NB4 (cell line): Measurements from ENCODE around the gene SPIB.

ENCODE experiments used
- POLR2A ChIP-seq: IDR thresholded peaks from 2 replicates; pipeline ENCODE4 v1.6.1; 2011; ENCODE audit warnings: mild to moderate bottlenecking; ENCODE audit not compliant: insufficient read length; ENCODE audit errors: extremely low read depth
- TF ChIP-seq, protein P1 (sequence below): IDR thresholded peaks from one replicate; pipeline ENCODE4 v1.5.1; 2012; ENCODE audit warnings: low read depth, low read length
- TF ChIP-seq, protein P2 (sequence below): IDR thresholded peaks from 2 replicates; pipeline ENCODE4 v1.6.1; 2011; ENCODE audit warnings: low read depth, low read length

DNA sequence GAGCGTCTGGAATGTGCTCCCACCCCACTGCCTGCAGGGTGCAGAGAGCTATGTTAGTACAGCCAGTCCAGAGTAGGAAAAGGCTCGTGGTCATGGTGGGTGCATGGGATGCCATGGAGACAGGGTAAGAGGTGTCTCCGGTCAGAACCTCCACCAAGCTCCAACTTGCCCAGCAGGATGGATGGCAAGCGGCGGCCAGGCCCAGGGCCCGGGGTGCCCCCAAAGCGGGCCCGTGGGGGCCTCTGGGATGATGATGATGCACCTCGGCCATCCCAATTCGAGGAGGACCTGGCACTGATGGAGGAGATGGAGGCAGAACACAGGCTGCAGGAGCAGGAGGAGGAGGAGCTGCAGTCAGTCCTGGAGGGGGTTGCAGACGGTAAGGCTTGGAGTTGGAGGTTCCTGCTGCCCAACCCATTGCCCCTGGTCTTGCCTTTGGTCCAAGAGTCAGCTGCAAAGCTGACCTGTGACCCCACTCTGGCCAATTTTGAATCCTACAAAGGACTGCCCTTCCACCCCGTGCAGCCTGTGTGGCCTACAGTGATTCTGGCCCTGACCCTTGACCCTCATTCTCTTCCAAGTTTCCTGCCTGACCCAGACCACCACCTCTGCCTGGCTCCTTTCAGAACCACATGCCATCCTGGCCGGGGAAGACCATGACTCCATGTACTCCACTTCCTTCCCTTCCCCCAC lies 19.9 kb upstream of the SPIB start:
- TF ChIP-seq, protein P1, sequence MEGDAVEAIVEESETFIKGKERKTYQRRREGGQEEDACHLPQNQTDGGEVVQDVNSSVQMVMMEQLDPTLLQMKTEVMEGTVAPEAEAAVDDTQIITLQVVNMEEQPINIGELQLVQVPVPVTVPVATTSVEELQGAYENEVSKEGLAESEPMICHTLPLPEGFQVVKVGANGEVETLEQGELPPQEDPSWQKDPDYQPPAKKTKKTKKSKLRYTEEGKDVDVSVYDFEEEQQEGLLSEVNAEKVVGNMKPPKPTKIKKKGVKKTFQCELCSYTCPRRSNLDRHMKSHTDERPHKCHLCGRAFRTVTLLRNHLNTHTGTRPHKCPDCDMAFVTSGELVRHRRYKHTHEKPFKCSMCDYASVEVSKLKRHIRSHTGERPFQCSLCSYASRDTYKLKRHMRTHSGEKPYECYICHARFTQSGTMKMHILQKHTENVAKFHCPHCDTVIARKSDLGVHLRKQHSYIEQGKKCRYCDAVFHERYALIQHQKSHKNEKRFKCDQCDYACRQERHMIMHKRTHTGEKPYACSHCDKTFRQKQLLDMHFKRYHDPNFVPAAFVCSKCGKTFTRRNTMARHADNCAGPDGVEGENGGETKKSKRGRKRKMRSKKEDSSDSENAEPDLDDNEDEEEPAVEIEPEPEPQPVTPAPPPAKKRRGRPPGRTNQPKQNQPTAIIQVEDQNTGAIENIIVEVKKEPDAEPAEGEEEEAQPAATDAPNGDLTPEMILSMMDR = no peak
- no peak for TF ChIP-seq POLR2A
- TF ChIP-seq, protein P2, sequence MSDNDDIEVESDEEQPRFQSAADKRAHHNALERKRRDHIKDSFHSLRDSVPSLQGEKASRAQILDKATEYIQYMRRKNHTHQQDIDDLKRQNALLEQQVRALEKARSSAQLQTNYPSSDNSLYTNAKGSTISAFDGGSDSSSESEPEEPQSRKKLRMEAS = no peak
